ENCODE measurements around the gene NPAS3.

NPAS3 gene

GRCh38 chr14:33622496-33622895 is 683.8 kb downstream of the NPAS3 start:
- H3K4me1 ChIP-seq (ENCODE audit: insufficient read depth, low read length) = no peaks in the 10 kb centered on the region; the same call in 1 of the 2 replicates
- no peaks in the 10 kb centered on the region for H3K36me3 ChIP-seq (ENCODE audit: insufficient read depth, low read length)
- no peaks in the 10 kb centered on the region for H3K27me3 ChIP-seq (ENCODE audit: insufficient read depth, low read length)
- H3K9me3 ChIP-seq (ENCODE audit: insufficient read depth, low read depth, low read length) = no peaks in the 10 kb centered on the region
- no peak overlapping the region for H3K4me3 ChIP-seq (ENCODE audit: low read length)
- H3K27ac ChIP-seq (ENCODE audit: low read depth, low read length) = no peak overlapping the region
- no peak overlapping the region for H3K9ac ChIP-seq (ENCODE audit: low read depth, low read length)
- 87% methylated on average over 2 of the region's 3 CpGs for WGBS

DNA sequence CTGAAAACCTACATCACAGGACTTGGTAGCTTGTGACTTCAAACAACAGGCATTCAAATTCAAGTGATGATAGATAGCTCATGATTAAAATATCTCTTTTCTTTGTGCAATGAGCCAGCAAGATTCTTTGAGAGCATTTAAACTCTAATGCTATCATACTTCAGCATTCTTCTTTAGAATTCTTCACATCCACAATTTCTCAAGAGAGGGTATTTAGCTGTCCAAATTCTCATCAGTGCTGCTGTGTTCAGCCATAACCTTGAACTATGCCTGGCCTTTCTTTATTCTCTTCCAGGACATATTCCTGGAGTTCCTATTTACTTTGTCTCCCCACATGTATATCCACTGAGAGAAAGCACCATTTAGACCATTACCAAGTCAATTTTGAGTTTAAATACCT is 691.1 kb downstream of the NPAS3 start:
- no peak overlapping the region for H3K9ac ChIP-seq (ENCODE audit: low read depth, low read length)
- no peaks in the 10 kb centered on the region for H3K36me3 ChIP-seq (ENCODE audit: insufficient read depth, low read length)
- H3K4me1 ChIP-seq (ENCODE audit: insufficient read depth, low read length) = 0 out of 2 replicates have a peak, but pooled peaks cover 6% of the 10 kb centered on the region
- H3K27ac ChIP-seq (ENCODE audit: low read depth, low read length) = no peak overlapping the region
- no peaks in the 10 kb centered on the region for H3K9me3 ChIP-seq (ENCODE audit: insufficient read depth, low read depth, low read length)
- no peaks in the 10 kb centered on the region for H3K27me3 ChIP-seq (ENCODE audit: insufficient read depth, low read length)
- H3K4me3 ChIP-seq (ENCODE audit: low read length) = no peak overlapping the region

- Histone ChIP-seq H3K27me3 (ENCODE audit: insufficient read depth, low read length) (no peaks in the 10 kb centered on the region), H3K36me3 (ENCODE audit: insufficient read depth, low read length) (no peaks in the 10 kb centered on the region), H3K9ac (ENCODE audit: low read depth, low read length) (no peak overlapping the region), H3K4me3 (ENCODE audit: low read length) (no peak overlapping the region), H3K4me1 (ENCODE audit: insufficient read depth, low read length) (0 out of 2 replicates have a peak, but pooled peaks cover 6% of the 10 kb centered on the region), H3K9me3 (ENCODE audit: insufficient read depth, low read depth, low read length) (no peaks in the 10 kb centered on the region), H3K27ac (ENCODE audit: low read depth, low read length) (no peak overlapping the region)
- 100% methylated on average over 1 of the region's 1 CpG for WGBS
Observed at GRCh38 chr14:33631021-33631420, 692.3 kb downstream of the NPAS3 start.

DNA sequence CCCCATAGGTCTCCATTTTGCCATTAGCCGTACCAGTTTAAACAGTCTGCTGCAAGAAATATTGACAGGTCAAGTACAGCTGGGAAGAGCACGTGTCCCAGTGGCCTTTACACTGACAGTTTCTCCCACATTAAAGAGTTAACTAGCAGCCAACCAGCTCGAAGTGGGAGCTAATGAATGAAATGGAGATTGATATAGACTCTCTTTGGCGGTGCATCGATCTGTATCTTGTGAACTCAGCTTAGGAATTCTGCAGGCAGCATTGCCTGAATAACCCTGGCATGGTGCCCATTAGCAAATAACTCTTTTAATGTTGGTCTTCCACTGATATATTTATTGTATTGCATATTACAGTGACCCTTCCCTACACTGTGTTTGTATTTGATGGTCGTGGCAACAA is 692.8 kb downstream of the NPAS3 start:
- Histone ChIP-seq H3K9me3 (ENCODE audit: insufficient read depth, low read depth, low read length) (no peaks in the 10 kb centered on the region), H3K27me3 (ENCODE audit: insufficient read depth, low read length) (no peaks in the 10 kb centered on the region), H3K9ac (ENCODE audit: low read depth, low read length) (no peak overlapping the region), H3K4me3 (ENCODE audit: low read length) (no peak overlapping the region), H3K27ac (ENCODE audit: low read depth, low read length) (no peak overlapping the region), H3K36me3 (ENCODE audit: insufficient read depth, low read length) (no peaks in the 10 kb centered on the region), H3K4me1 (ENCODE audit: insufficient read depth, low read length) (0 out of 2 replicates have a peak, but pooled peaks cover 6% of the 10 kb centered on the region)
- 86% methylated on average over 6 of the region's 6 CpGs for WGBS

DNA sequence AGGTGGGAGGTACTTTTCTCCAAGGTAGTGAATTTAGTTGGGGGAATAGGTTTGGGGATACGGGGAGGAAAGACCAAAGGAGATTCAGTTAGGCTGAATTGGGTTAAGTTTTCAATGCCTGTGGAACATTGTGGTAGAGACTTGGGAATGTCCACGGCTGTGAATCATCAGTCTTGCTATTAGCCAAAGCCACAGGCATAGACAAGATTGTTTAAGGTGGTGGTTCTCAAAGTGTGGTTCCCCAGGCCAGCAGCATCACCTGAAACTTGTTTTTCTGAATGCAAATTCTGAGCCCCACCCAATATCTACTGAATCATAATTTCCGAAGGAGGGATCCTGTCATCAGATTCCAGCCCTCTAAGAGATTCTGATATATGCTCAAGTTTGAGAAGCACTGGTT is 696.0 kb downstream of the NPAS3 start:
- 90% methylated on average over 3 of the region's 3 CpGs for WGBS
- Histone ChIP-seq H3K9ac (ENCODE audit: low read depth, low read length) (no peak overlapping the region), H3K4me1 (ENCODE audit: insufficient read depth, low read length) (0 out of 2 replicates have a peak, but pooled peaks cover 6% of the 10 kb centered on the region), H3K27me3 (ENCODE audit: insufficient read depth, low read length) (no peaks in the 10 kb centered on the region), H3K9me3 (ENCODE audit: insufficient read depth, low read depth, low read length) (no peaks in the 10 kb centered on the region), H3K27ac (ENCODE audit: low read depth, low read length) (no peak overlapping the region), H3K36me3 (ENCODE audit: insufficient read depth, low read length) (no peaks in the 10 kb centered on the region), H3K4me3 (ENCODE audit: low read length) (no peak overlapping the region)

DNA sequence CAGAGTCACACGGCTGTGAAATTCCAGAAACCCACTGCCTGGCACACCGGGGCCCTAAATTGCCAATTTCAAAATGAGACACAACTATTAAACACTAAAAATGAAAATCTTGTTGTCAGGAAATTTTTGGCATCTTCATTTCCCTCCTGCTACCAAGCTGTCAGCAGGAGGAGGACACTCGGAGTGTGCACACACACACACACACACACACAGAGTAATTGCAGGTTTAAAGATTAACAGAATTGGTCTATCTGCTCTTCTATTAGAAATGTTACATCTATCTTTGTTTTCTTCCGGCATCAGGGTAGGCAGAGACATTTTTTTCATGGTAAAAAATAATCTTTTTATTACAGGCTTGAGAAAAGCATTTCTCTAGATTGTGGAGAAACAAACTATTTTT is 698.0 kb downstream of the NPAS3 start:
- Histone ChIP-seq H3K9ac (ENCODE audit: low read depth, low read length) (no peak overlapping the region), H3K4me1 (ENCODE audit: insufficient read depth, low read length) (peaks cover 11% of the 10 kb centered on the region), H3K27me3 (ENCODE audit: insufficient read depth, low read length) (no peaks in the 10 kb centered on the region), H3K4me3 (ENCODE audit: low read length) (no peak overlapping the region), H3K27ac (ENCODE audit: low read depth, low read length) (no peak overlapping the region), H3K9me3 (ENCODE audit: insufficient read depth, low read depth, low read length) (no peaks in the 10 kb centered on the region), H3K36me3 (ENCODE audit: insufficient read depth, low read length) (no peaks in the 10 kb centered on the region)
- 92% methylated on average over 2 of the region's 4 CpGs for WGBS

DNA sequence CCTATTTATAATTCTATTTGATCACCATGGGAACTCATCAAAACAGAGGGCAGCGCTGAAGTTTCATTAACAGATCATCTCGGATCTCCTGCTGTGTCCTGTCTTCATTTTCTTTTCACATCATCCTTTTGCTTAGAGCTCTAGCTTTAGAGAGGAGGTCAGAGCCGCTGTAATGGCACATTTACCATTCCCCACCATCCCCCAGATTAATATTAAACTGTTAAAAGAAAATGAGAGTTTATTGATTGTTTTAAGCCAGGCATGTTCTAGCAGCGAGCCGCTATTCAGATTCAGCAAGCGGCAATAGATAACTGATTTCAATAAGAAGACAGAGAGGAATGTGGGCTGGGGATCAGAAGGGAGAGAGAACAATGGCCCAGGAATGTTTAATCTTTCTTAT is 703.4 kb downstream of the NPAS3 start:
- H3K9ac ChIP-seq (ENCODE audit: low read depth, low read length) = peak overlapping the region; percentile 47; the same call in 1 of the 2 replicates

GRCh38 chr14:33642691-33643244 is 704.1 kb downstream of the NPAS3 start:
- Histone ChIP-seq H3K27ac (ENCODE audit: low read depth, low read length) (peak overlapping the region; percentile 73), H3K36me3 (ENCODE audit: insufficient read depth, low read length) (no peaks in the 10 kb centered on the region), H3K9me3 (ENCODE audit: insufficient read depth, low read depth, low read length) (no peaks in the 10 kb centered on the region), H3K9ac (ENCODE audit: low read depth, low read length) (peak overlapping the region; percentile 24; the same call in 1 of the 2 replicates), H3K4me1 (ENCODE audit: insufficient read depth, low read length) (peaks cover 41% of the 10 kb centered on the region), H3K27me3 (ENCODE audit: insufficient read depth, low read length) (no peaks in the 10 kb centered on the region), H3K4me3 (ENCODE audit: low read length) (no peak overlapping the region)
- WGBS = 80% methylated on average over 4 of the region's 4 CpGs

More for the DNA sequence above, 703.4 kb downstream of the NPAS3 start:
- 9% methylated on average over 5 of the region's 6 CpGs for WGBS
- H3K27ac ChIP-seq (ENCODE audit: low read depth, low read length) = peak overlapping the region; percentile 73
- H3K36me3 ChIP-seq (ENCODE audit: insufficient read depth, low read length) = no peaks in the 10 kb centered on the region
- peaks cover 40% of the 10 kb centered on the region for H3K4me1 ChIP-seq (ENCODE audit: insufficient read depth, low read length)
- H3K4me3 ChIP-seq (ENCODE audit: low read length) = peak overlapping the region; percentile 19
- H3K9me3 ChIP-seq (ENCODE audit: insufficient read depth, low read depth, low read length) = no peaks in the 10 kb centered on the region
- H3K27me3 ChIP-seq (ENCODE audit: insufficient read depth, low read length) = no peaks in the 10 kb centered on the region

GRCh38 chr14:33643426-33644181 is 704.9 kb downstream of the NPAS3 start:
- H3K36me3 ChIP-seq (ENCODE audit: insufficient read depth, low read length) = no peaks in the 10 kb centered on the region
- H3K9me3 ChIP-seq (ENCODE audit: insufficient read depth, low read depth, low read length) = no peaks in the 10 kb centered on the region
- 85% methylated on average over 4 of the region's 5 CpGs for WGBS
- no peaks in the 10 kb centered on the region for H3K27me3 ChIP-seq (ENCODE audit: insufficient read depth, low read length)
- peak overlapping the region; percentile 64 for H3K27ac ChIP-seq (ENCODE audit: low read depth, low read length)
- peaks cover 44% of the 10 kb centered on the region for H3K4me1 ChIP-seq (ENCODE audit: insufficient read depth, low read length)
- peak overlapping the region; percentile 17; the same call in 1 of the 2 replicates for H3K9ac ChIP-seq (ENCODE audit: low read depth, low read length)
- no peak overlapping the region for H3K4me3 ChIP-seq (ENCODE audit: low read length)

DNA sequence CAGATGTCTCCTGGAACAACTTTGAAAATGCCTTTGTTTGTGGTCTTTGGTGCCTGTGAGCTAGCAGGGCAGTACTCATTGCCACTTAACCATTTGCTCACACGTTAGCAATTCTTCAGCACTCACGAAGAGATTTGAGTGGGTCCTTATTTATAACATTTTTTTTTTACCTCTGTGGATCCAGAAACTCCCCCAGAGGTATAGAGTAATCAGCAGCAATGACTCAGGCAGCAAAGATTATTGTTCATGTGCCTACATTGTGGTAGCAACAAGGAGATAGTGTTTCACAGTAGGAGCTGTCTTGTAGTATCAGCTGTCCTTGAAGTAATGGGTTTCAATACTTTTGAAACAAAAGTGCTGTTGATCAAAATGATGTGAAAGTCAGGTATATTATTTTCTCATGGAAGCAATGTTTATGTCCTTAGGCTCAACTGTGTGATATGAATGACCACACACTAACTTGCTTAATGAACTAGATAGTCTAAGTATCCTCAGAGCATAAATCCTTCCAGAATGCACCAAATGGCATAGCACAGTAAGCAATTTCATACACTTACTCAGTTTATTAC is 708.1 kb downstream of the NPAS3 start:
- no peak overlapping the region for H3K27ac ChIP-seq (ENCODE audit: low read depth, low read length)
- peaks cover 33% of the 10 kb centered on the region for H3K4me1 ChIP-seq (ENCODE audit: insufficient read depth, low read length)
- 84% methylated on average over 2 of the region's 2 CpGs for WGBS
- no peaks in the 10 kb centered on the region for H3K9me3 ChIP-seq (ENCODE audit: insufficient read depth, low read depth, low read length)
- H3K4me3 ChIP-seq (ENCODE audit: low read length) = no peak overlapping the region
- no peak overlapping the region for H3K9ac ChIP-seq (ENCODE audit: low read depth, low read length)
- H3K36me3 ChIP-seq (ENCODE audit: insufficient read depth, low read length) = no peaks in the 10 kb centered on the region
- no peaks in the 10 kb centered on the region for H3K27me3 ChIP-seq (ENCODE audit: insufficient read depth, low read length)

- 96% methylated on average over 2 of the region's 3 CpGs for WGBS
- Histone ChIP-seq H3K36me3 (ENCODE audit: insufficient read depth, low read length) (no peaks in the 10 kb centered on the region), H3K27me3 (ENCODE audit: insufficient read depth, low read length) (no peaks in the 10 kb centered on the region), H3K9ac (ENCODE audit: low read depth, low read length) (no peak overlapping the region), H3K27ac (ENCODE audit: low read depth, low read length) (no peak overlapping the region), H3K4me3 (ENCODE audit: low read length) (no peak overlapping the region), H3K4me1 (ENCODE audit: insufficient read depth, low read length) (peaks cover 27% of the 10 kb centered on the region), H3K9me3 (ENCODE audit: insufficient read depth, low read depth, low read length) (no peaks in the 10 kb centered on the region)
Observed at GRCh38 chr14:33647385-33647786, 708.7 kb downstream of the NPAS3 start.

Data from HUES64 (cell line).